Measurements from ENCODE around the gene RNASE13. TPM values are rescaled to one million over a fixed set of nuclear protein-coding genes. Genes with fewer than 3 reads are reported as not detected.

Gene RNASE13
- total RNA-seq, 2 experiments from 2014 or later, result not detected

- H2AFZ ChIP-seq (ENCODE audit: low read length), result no peak overlapping the region
- no TSS peak for BruUV-seq (replicated peaks)
- POLR2A ChIA-PET, result interaction anchor here (0.5 to 0.8 kb wide), 4 partner anchors 12 to 177 kb away, joined by 4 to 7 read pairs (median 5); no protein-coding TSS in a partner anchor
Observed at GRCh38 chr14:21043387-21043973, 8.9 kb upstream of the RNASE13 start.

GRCh38 chr14:21042918-21043317, 8.3 kb upstream of the RNASE13 start:
- Histone ChIP-seq H3K27ac (ENCODE audit: low read depth, low read length, poor library complexity, severe bottlenecking) (no peak overlapping the region), H3K4me2 (ENCODE audit: low read length) (no peak overlapping the region), H2AFZ (ENCODE audit: low read length) (no peak overlapping the region), H4K20me1 (ENCODE audit: insufficient read depth, low read length) (no peaks in the 10 kb centered on the region), H3K9me3 (ENCODE audit: low read length) (no peaks in the 10 kb centered on the region), H3K4me1 (ENCODE audit: insufficient read depth, low read length, poor library complexity, severe bottlenecking) (no peaks in the 10 kb centered on the region), H3K79me2 (ENCODE audit: insufficient read depth, low read depth, low read length) (no peaks in the 10 kb centered on the region), H3K36me3 (ENCODE audit: insufficient read depth, low read length) (no peaks in the 10 kb centered on the region), H3K9me2 (ENCODE audit: insufficient read depth, low read length) (no peaks in the 10 kb centered on the region), H3K4me3 (ENCODE audit: low read depth, low read length, poor library complexity, severe bottlenecking) (no peak overlapping the region)
- no TSS peak for BruUV-seq (replicated peaks)
- DNase-seq (ENCODE audit: low spot score), result no peak
- TF ChIP-seq, protein P1, sequence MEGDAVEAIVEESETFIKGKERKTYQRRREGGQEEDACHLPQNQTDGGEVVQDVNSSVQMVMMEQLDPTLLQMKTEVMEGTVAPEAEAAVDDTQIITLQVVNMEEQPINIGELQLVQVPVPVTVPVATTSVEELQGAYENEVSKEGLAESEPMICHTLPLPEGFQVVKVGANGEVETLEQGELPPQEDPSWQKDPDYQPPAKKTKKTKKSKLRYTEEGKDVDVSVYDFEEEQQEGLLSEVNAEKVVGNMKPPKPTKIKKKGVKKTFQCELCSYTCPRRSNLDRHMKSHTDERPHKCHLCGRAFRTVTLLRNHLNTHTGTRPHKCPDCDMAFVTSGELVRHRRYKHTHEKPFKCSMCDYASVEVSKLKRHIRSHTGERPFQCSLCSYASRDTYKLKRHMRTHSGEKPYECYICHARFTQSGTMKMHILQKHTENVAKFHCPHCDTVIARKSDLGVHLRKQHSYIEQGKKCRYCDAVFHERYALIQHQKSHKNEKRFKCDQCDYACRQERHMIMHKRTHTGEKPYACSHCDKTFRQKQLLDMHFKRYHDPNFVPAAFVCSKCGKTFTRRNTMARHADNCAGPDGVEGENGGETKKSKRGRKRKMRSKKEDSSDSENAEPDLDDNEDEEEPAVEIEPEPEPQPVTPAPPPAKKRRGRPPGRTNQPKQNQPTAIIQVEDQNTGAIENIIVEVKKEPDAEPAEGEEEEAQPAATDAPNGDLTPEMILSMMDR (conservative IDR thresholded peaks at IDR 0.05; ENCODE audit: low read length), result no peak
- no peak for TF ChIP-seq EZH2phosphoT487 (IDR thresholded peaks at IDR 0.05; ENCODE audit: borderline replicate concordance, low read depth, low read length)
- intact Hi-C loops (cut with micrococcal nuclease; ENCODE audit: unreplicated experiment), result no loop called here
- ChIA-PET POLR2A (interaction anchor here (0.5 to 0.8 kb wide), 2 partner anchors 11 to 523 kb away, joined by 3 to 4 read pairs; no protein-coding TSS in a partner anchor), CTCF (ENCODE audit: unreplicated experiment) (no interaction called here)

More at GRCh38 chr14:21043387-21043973, 8.9 kb upstream of the RNASE13 start:
- no peak overlapping the region for H3K27ac ChIP-seq (ENCODE audit: low read depth, low read length, poor library complexity, severe bottlenecking)
- no peaks in the 10 kb centered on the region for H3K36me3 ChIP-seq (ENCODE audit: insufficient read depth, low read length)
- no peak for DNase-seq (ENCODE audit: low spot score)
- intact Hi-C loops (cut with micrococcal nuclease; ENCODE audit: unreplicated experiment), result no loop called here
- TF ChIP-seq, protein P1 (conservative IDR thresholded peaks at IDR 0.05; ENCODE audit: low read length), result no peak
- TF ChIP-seq EZH2phosphoT487 (IDR thresholded peaks at IDR 0.05; ENCODE audit: borderline replicate concordance, low read depth, low read length), result no peak
- H3K4me1 ChIP-seq (ENCODE audit: insufficient read depth, low read length, poor library complexity, severe bottlenecking), result no peaks in the 10 kb centered on the region
- no peaks in the 10 kb centered on the region for H3K9me2 ChIP-seq (ENCODE audit: insufficient read depth, low read length)
- CTCF ChIA-PET (ENCODE audit: unreplicated experiment), result no interaction called here
- no peaks in the 10 kb centered on the region for H4K20me1 ChIP-seq (ENCODE audit: insufficient read depth, low read length)
- no peak overlapping the region for H3K4me2 ChIP-seq (ENCODE audit: low read length)
- no peaks in the 10 kb centered on the region for H3K79me2 ChIP-seq (ENCODE audit: insufficient read depth, low read depth, low read length)
- no peak overlapping the region for H3K4me3 ChIP-seq (ENCODE audit: low read depth, low read length, poor library complexity, severe bottlenecking)
- no peaks in the 10 kb centered on the region for H3K9me3 ChIP-seq (ENCODE audit: low read length)
